Gastrocnemius medialis (tissue), 4 donors: ENCODE results near the gene ADNP2. TPM values are rescaled to one million over a fixed set of nuclear protein-coding genes. Genes with fewer than 3 reads are reported as not detected.

Experiments
- ATAC-seq, 2 donors: fragments of 150-250 bp; one replicate each; pipeline ENCODE4 v1.9.1; 2016
- DNase-seq, 2 donors: peaks; one replicate each; pipeline ENCODE4 v3.0.0-alpha.2; 2019
- H3K27ac ChIP-seq, 4 donors: fragments of 200-600 bp; sonication (generic); 1 replicate in 1 of 4; 2 replicates in 3 of 4; pipeline ENCODE4 v1.5.1; 2016 to 2018; ENCODE audit warnings: mild to moderate bottlenecking in 2 of 4, moderate library complexity in 1 of 4
- H3K27me3 ChIP-seq, 3 donors: fragments of 200-600 bp; sonication (generic) in 2 of 3; 1 replicate in 1 of 3; 2 replicates in 2 of 3; pipeline versions ENCODE4 v1.5.1 to v1.6.0; 2016 to 2019; ENCODE audit warnings: mild to moderate bottlenecking in 1 of 3, moderate library complexity in 1 of 3
- H3K36me3 ChIP-seq, 2 donors: fragments of 200-600 bp; sonication (generic) in 1 of 2; one replicate each; pipeline ENCODE4 v1.5.1; 2017 to 2018
- H3K4me1 ChIP-seq, 2 donors: fragments of 200-600 bp; sonication (generic) in 1 of 2; one replicate each; pipeline ENCODE4 v1.5.1; 2016 to 2017; ENCODE audit warnings: mild to moderate bottlenecking in 2 of 2
- H3K4me3 ChIP-seq, 4 donors: fragments of 200-600 bp; sonication (generic) in 3 of 4; 1 replicate in 1 of 4; 2 replicates in 3 of 4; pipeline ENCODE4 v1.5.1; 2016 to 2019; ENCODE audit warnings: mild to moderate bottlenecking in 2 of 4
- H3K9me3 ChIP-seq, 3 donors: fragments of 200-600 bp; sonication (generic) in 2 of 3; 1 replicate in 1 of 3; 2 replicates in 2 of 3; pipeline ENCODE4 v1.5.1; 2016 to 2019
- CTCF ChIP-seq, 5 experiments: fragments of 450-650 bp in 3 of 5; fragments of 200-600 bp in 2 of 5; sonication (generic) in 2 of 5; IDR thresholded peaks in 4 of 5; conservative IDR thresholded peaks in 1 of 5; 1 replicate in 4 of 5; 2 replicates in 1 of 5; pipeline ENCODE4 v1.5.1; 2016 to 2019; ENCODE audit warnings: antibody characterized with exemption in 5 of 5, mild to moderate bottlenecking in 3 of 5, moderate library complexity in 3 of 5
- POLR2A ChIP-seq, 2 donors: fragments of 450-650 bp; IDR thresholded peaks; one replicate each; pipeline ENCODE4 v1.6.1; 2017; ENCODE audit warnings: antibody characterized with exemption in 2 of 2, mild to moderate bottlenecking in 2 of 2, moderate library complexity in 2 of 2
- in situ Hi-C, 4 donors: fragments of 200-750 bp; cut with MboI; loops; one replicate each; pipeline versions ENCODE4 v1.15.0 to v1.8.0; 2017; ENCODE audit warnings: low sequenced_read_pairs in 4 of 4
- intact Hi-C: fragments of 100-400 bp; cut with DNase I; formaldehyde crosslinking; loops from one replicate; pipeline ENCODE4 v1.15.1; 2023; ENCODE audit warnings: low total_unique reads
- total RNA-seq, 4 donors: library from RNA; depleted of rRNA; stranded (reverse); fragments of >200 nt; gene quantifications; one replicate each; pipeline versions ENCODE4 v1.1.0 to v1.2.3, GENCODE V29; 2016

The ADNP2 gene
- total RNA-seq, 4 donors from 2014 or later = 2.6 to 4.5 (median 2.9) TPM

GRCh38 chr18:80187956-80188642, 79.0 kb downstream of the ADNP2 start:
- H3K27me3 ChIP-seq = no peaks in the 10 kb centered on the region
- no peak for DNase-seq
- no peaks in the 10 kb centered on the region for H3K4me1 ChIP-seq
- TF ChIP-seq POLR2A (IDR thresholded peaks at IDR 0.05) (no peak), CTCF (IDR thresholded peaks at IDR 0.05 in 4 of 5, conservative IDR thresholded peaks at IDR 0.05 in 1 of 5) (no peak)
- no peak for ATAC-seq
- intact Hi-C loops = no loop called here
- no peak overlapping the region for H3K4me3 ChIP-seq
- no peaks in the 10 kb centered on the region for H3K36me3 ChIP-seq
- in situ Hi-C loops = no loop called here
- H3K27ac ChIP-seq = no peak overlapping the region
- no peaks in the 10 kb centered on the region for H3K9me3 ChIP-seq

GRCh38 chr18:80188643-80189530, 79.8 kb downstream of the ADNP2 start:
- Histone ChIP-seq H3K4me1 (no peaks in the 10 kb centered on the region), H3K4me3 (no peak overlapping the region), H3K9me3 (no peaks in the 10 kb centered on the region), H3K27ac (no peak overlapping the region), H3K27me3 (no peaks in the 10 kb centered on the region), H3K36me3 (no peaks in the 10 kb centered on the region)
- intact Hi-C loops = no loop called here
- DNase-seq (no peak), ATAC-seq (no peak)
- in situ Hi-C loops = no loop called here
- TF ChIP-seq POLR2A (IDR thresholded peaks at IDR 0.05) (no peak), CTCF (IDR thresholded peaks at IDR 0.05 in 4 of 5, conservative IDR thresholded peaks at IDR 0.05 in 1 of 5) (no peak)

GRCh38 chr18:80189531-80189865, 80.4 kb downstream of the ADNP2 start:
- Histone ChIP-seq H3K4me3 (no peak overlapping the region), H3K9me3 (no peaks in the 10 kb centered on the region), H3K36me3 (no peaks in the 10 kb centered on the region), H3K4me1 (no peaks in the 10 kb centered on the region), H3K27me3 (no peaks in the 10 kb centered on the region), H3K27ac (no peak overlapping the region)
- ATAC-seq = no peak
- intact Hi-C loops = no loop called here
- TF ChIP-seq POLR2A (IDR thresholded peaks at IDR 0.05) = no peak
- no peak for TF ChIP-seq CTCF (IDR thresholded peaks at IDR 0.05 in 4 of 5, conservative IDR thresholded peaks at IDR 0.05 in 1 of 5)
- no peak for DNase-seq
- in situ Hi-C loops = no loop called here

Other genes with a start within 250 kb of the ADNP2 start
- gene SLC66A2, start 157.6 kb upstream of the ADNP2 start, total RNA-seq = 100 to 1,000 TPM in 2 of 4 donors, 10 to 100 TPM in 2; 43.3 to 121 (median 107) TPM
- gene HSBP1L1, start 144.6 kb upstream of the ADNP2 start, total RNA-seq = 10 to 100 TPM in 1 of 4 donors, 1 to 10 TPM in 2, under 1 TPM in 1; 0.94 to 13.4 (median 6.9) TPM
- 100 to 1,000 TPM in 1 of 4 donors, 10 to 100 TPM in 3; 39.9 to 105 (median 66.4) TPM for gene TXNL4A, start 120.7 kb upstream of the ADNP2 start, total RNA-seq
- 10 to 100 TPM; 26.6 to 37.4 (median 32.3) TPM for gene RBFA, start 74.8 kb upstream of the ADNP2 start, total RNA-seq
- 1 to 10 TPM in 1 of 4 donors, under 1 TPM in 3; 0.39 to 9.2 (median 0.48) TPM for gene PARD6G, start 138.3 kb downstream of the ADNP2 start, total RNA-seq